Nephron (organoid): ENCODE data around the gene RAB40C.

Experiments
- H3K27ac Mint-ChIP-seq, 3 experiments: 2 replicates each; pipeline ENCODE4 v1.8.0; 2020; ENCODE audit warnings: mixed read lengths in 3 of 3, mild to moderate bottlenecking in 2 of 3, moderate library complexity in 1 of 3
- H3K27me3 Mint-ChIP-seq: 2 replicates; pipeline ENCODE4 v1.8.0; 2021; ENCODE audit warnings: low read depth, mild to moderate bottlenecking, moderate library complexity, mixed read lengths
- H3K36me3 Mint-ChIP-seq: 2 replicates; pipeline ENCODE4 v1.8.0; 2020; ENCODE audit warnings: low read depth, mixed read lengths
- H3K4me1 Mint-ChIP-seq: 2 replicates; pipeline ENCODE4 v1.8.0; 2020; ENCODE audit warnings: mixed read lengths
- H3K4me3 Mint-ChIP-seq, 3 experiments: 2 replicates each; pipeline ENCODE4 v1.8.0; 2020; ENCODE audit warnings: mild to moderate bottlenecking in 3 of 3, mixed read lengths in 3 of 3, moderate library complexity in 2 of 3
- H3K9me3 Mint-ChIP-seq: 2 replicates; pipeline ENCODE4 v1.8.0; 2020; ENCODE audit warnings: mixed read lengths
- TF ChIP-seq, protein P1 (sequence below), 3 experiments: fragments of 200-600 bp; sonication (generic); IDR thresholded peaks; one replicate each; pipeline ENCODE4 v1.5.0; 2021; ENCODE audit warnings: antibody characterized with exemption in 3 of 3; ENCODE audit not compliant: unreplicated experiment in 3 of 3

RAB40C gene

DNA sequence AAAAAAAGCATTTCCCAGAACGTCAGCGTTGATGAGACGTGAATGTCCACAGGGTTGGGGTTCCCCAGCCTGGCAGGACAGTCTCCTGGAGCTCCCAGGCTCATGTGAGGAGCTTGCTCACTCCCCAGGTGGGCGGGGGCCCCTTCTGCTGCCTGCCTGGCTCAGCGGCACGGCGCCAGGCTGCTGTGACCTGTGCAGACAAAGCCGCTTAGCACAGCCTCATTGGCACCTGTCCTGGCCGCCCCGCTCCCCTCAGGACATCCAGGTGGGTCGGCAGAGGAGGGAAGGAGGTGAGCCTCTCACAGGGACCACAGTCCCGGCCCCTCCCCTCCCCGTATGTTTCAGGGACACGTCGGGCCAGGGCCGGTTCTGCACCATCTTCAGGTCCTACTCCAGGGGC, 28.0 kb downstream of the RAB40C start:
- Mint-ChIP-seq H3K27ac (no peak overlapping the region), H3K36me3 (peaks cover 22% of the 10 kb centered on the region), H3K9me3 (peaks cover 6% of the 10 kb centered on the region), H3K4me1 (no peaks in the 10 kb centered on the region), H3K4me3 (no peak overlapping the region), H3K27me3 (no peaks in the 10 kb centered on the region)
- TF ChIP-seq, protein P1, sequence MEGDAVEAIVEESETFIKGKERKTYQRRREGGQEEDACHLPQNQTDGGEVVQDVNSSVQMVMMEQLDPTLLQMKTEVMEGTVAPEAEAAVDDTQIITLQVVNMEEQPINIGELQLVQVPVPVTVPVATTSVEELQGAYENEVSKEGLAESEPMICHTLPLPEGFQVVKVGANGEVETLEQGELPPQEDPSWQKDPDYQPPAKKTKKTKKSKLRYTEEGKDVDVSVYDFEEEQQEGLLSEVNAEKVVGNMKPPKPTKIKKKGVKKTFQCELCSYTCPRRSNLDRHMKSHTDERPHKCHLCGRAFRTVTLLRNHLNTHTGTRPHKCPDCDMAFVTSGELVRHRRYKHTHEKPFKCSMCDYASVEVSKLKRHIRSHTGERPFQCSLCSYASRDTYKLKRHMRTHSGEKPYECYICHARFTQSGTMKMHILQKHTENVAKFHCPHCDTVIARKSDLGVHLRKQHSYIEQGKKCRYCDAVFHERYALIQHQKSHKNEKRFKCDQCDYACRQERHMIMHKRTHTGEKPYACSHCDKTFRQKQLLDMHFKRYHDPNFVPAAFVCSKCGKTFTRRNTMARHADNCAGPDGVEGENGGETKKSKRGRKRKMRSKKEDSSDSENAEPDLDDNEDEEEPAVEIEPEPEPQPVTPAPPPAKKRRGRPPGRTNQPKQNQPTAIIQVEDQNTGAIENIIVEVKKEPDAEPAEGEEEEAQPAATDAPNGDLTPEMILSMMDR (IDR thresholded peaks at IDR 0.05; ENCODE audit: unreplicated experiment in 3 of 3): no peak

- Mint-ChIP-seq H3K27me3 (no peaks in the 10 kb centered on the region), H3K36me3 (peaks cover 11% of the 10 kb centered on the region), H3K4me3 (no peak overlapping the region), H3K27ac (no peak overlapping the region), H3K4me1 (no peaks in the 10 kb centered on the region), H3K9me3 (no peaks in the 10 kb centered on the region)
- TF ChIP-seq, protein P1 (IDR thresholded peaks at IDR 0.05; ENCODE audit: unreplicated experiment in 3 of 3): no peak
Observed at GRCh38 chr16:619476-620100, 29.7 kb downstream of the RAB40C start.

- no peak overlapping the region for H3K4me3 Mint-ChIP-seq
- H3K36me3 Mint-ChIP-seq: peaks cover 4% of the 10 kb centered on the region
- H3K27me3 Mint-ChIP-seq: no peaks in the 10 kb centered on the region
- H3K4me1 Mint-ChIP-seq: no peaks in the 10 kb centered on the region
- TF ChIP-seq, protein P1 (IDR thresholded peaks at IDR 0.05; ENCODE audit: unreplicated experiment in 3 of 3): no peak
- no peaks in the 10 kb centered on the region for H3K9me3 Mint-ChIP-seq
- no peak overlapping the region for H3K27ac Mint-ChIP-seq
Observed at GRCh38 chr16:620700-621525, 31.0 kb downstream of the RAB40C start.

GRCh38 chr16:621526-622105, 31.8 kb downstream of the RAB40C start:
- no peak overlapping the region for H3K4me3 Mint-ChIP-seq
- H3K9me3 Mint-ChIP-seq: no peaks in the 10 kb centered on the region
- H3K36me3 Mint-ChIP-seq: peaks cover 7% of the 10 kb centered on the region
- no peak overlapping the region for H3K27ac Mint-ChIP-seq
- TF ChIP-seq, protein P1 (IDR thresholded peaks at IDR 0.05; ENCODE audit: unreplicated experiment in 3 of 3): no peak
- H3K27me3 Mint-ChIP-seq: no peaks in the 10 kb centered on the region
- no peaks in the 10 kb centered on the region for H3K4me1 Mint-ChIP-seq

- Mint-ChIP-seq H3K27me3 (no peaks in the 10 kb centered on the region), H3K36me3 (peaks cover 10% of the 10 kb centered on the region), H3K4me1 (no peaks in the 10 kb centered on the region), H3K27ac (no peak overlapping the region), H3K9me3 (no peaks in the 10 kb centered on the region), H3K4me3 (no peak overlapping the region)
- TF ChIP-seq, protein P1 (IDR thresholded peaks at IDR 0.05; ENCODE audit: unreplicated experiment in 3 of 3): no peak
Observed at GRCh38 chr16:622920-623280, 33.0 kb downstream of the RAB40C start.
